Left hindlimb (tissue), 1 donor: ENCODE measurements around the gene RNASEL.

Experiments used
- DNase-seq: peaks from one replicate; pipeline ENCODE4 v3.0.0-alpha.2; 2018

The RNASEL gene

GRCh38 chr1:182599339-182599738 lies 10.3 kb upstream of the RNASEL start:
- DNase-seq = no peak

GRCh38 chr1:182598296-182598695 lies 9.2 kb upstream of the RNASEL start:
- DNase-seq = no peak

GRCh38 chr1:182596934-182597333 lies 7.9 kb upstream of the RNASEL start:
- no peak for DNase-seq

- peak; percentile 42 for DNase-seq
Observed at GRCh38 chr1:182595641-182596240, 6.7 kb upstream of the RNASEL start.

- DNase-seq = no peak
Observed at GRCh38 chr1:182589931-182590330, 875 bp upstream of the RNASEL start.

- no peak for DNase-seq
Observed at GRCh38 chr1:182589520-182589919, 464 bp upstream of the RNASEL start.

GRCh38 chr1:182587666-182588499 lies 1.2 kb downstream of the RNASEL start:
- DNase-seq = no peak

- DNase-seq = no peak
Observed at GRCh38 chr1:182587093-182587492, 2.0 kb downstream of the RNASEL start.

GRCh38 chr1:182586380-182586779 lies 2.7 kb downstream of the RNASEL start:
- no peak for DNase-seq

- DNase-seq = no peak
Observed at GRCh38 chr1:182584746-182585145, 4.3 kb downstream of the RNASEL start.

- no peak for DNase-seq
Observed at GRCh38 chr1:182580736-182581135, 8.3 kb downstream of the RNASEL start.

- DNase-seq = no peak
Observed at GRCh38 chr1:182575540-182576149, 13.4 kb downstream of the RNASEL start.

GRCh38 chr1:182574156-182574555 lies 14.9 kb downstream of the RNASEL start:
- no peak for DNase-seq

- no peak for DNase-seq
Observed at GRCh38 chr1:182570611-182570970, 18.5 kb downstream of the RNASEL start.

GRCh38 chr1:182569939-182570610 lies 19.0 kb downstream of the RNASEL start:
- DNase-seq = no peak

- DNase-seq = no peak
Observed at GRCh38 chr1:182568647-182569284, 20.3 kb downstream of the RNASEL start.

- no peak for DNase-seq
Observed at GRCh38 chr1:182567629-182568028, 21.4 kb downstream of the RNASEL start.

- no peak for DNase-seq
Observed at GRCh38 chr1:182565537-182565936, 23.5 kb downstream of the RNASEL start.

GRCh38 chr1:182564406-182565004 lies 24.6 kb downstream of the RNASEL start:
- DNase-seq = no peak

GRCh38 chr1:182563095-182563494 lies 26.0 kb downstream of the RNASEL start:
- DNase-seq = no peak

- no peak for DNase-seq
Observed at GRCh38 chr1:182561456-182561855, 27.6 kb downstream of the RNASEL start.

- no peak for DNase-seq
Observed at GRCh38 chr1:182560392-182560984, 28.6 kb downstream of the RNASEL start.
